ENCODE measurements around the gene RBP5.

DNA sequence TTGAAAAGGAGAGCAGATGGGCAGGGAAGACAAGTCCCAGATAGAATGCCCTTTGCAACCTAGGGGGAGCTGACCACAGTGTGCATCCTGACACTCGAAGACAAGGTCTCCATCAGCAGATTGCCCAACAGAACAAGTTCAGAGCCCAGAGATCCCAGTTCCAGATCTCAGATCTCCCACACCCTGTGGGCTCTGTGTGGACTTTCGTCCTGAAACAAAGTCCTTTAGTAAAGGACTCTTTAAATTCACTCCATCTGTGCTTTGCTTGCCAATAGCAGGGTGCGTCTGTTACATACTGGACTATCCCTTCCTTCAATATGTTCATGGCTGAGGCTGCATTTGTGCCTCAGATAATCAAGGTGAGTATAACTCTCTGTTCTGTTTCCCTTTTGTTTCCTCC is 11.0 kb downstream of the RBP5 start:
- no peak for TF ChIP-seq POLR2A (IDR thresholded peaks at IDR 0.05; ENCODE audit: low read length)
- TF ChIP-seq GATA1 (IDR thresholded peaks at IDR 0.05; ENCODE audit: low read depth, low read length), result no peak

All from erythroblast (primary cell).